GM12801 (cell line): ENCODE data around the gene HSPBP1.

Experiments used
- CTCF ChIP-seq: IDR thresholded peaks from one replicate; pipeline ENCODE4 v1.5.1; 2011; ENCODE audit warnings: control low read depth; ENCODE audit not compliant: insufficient read length; ENCODE audit errors: extremely low read depth

HSPBP1 gene

GRCh38 chr19:55231391-55232285 lies 48.3 kb downstream of the HSPBP1 start:
- no peak for TF ChIP-seq CTCF

- no peak for TF ChIP-seq CTCF
Observed at GRCh38 chr19:55230780-55231179, 49.1 kb downstream of the HSPBP1 start.

GRCh38 chr19:55230329-55230728 lies 49.6 kb downstream of the HSPBP1 start:
- no peak for TF ChIP-seq CTCF

GRCh38 chr19:55229789-55230182 lies 50.1 kb downstream of the HSPBP1 start:
- TF ChIP-seq CTCF: no peak

GRCh38 chr19:55229145-55229788 lies 50.6 kb downstream of the HSPBP1 start:
- no peak for TF ChIP-seq CTCF

GRCh38 chr19:55228403-55229031 lies 51.4 kb downstream of the HSPBP1 start, which contains the start of gene TMEM86B:
TMEM86B (minus strand) TSS chr19:55228763; CDS start chr19:55228741, 22 bp downstream.
- TF ChIP-seq CTCF: no peak

GRCh38 chr19:55228015-55228391 lies 51.9 kb downstream of the HSPBP1 start:
- TF ChIP-seq CTCF: no peak
